HCEC 1CT (cell line): ENCODE results near the gene CEP112.
"Not testable (repeated sequence)": the region's sequence is repeated elsewhere in the genome, so short reads cannot be mapped to it uniquely, and the experiment has no call there.

Source experiments
- DNase-seq: peaks from one replicate; pipeline ENCODE4 v3.0.0-alpha.2; 2017

Gene CEP112

GRCh38 chr17:66210208-66210574 lies 18.3 kb upstream of the CEP112 start:
- DNase-seq, result no peak

- DNase-seq, result no peak
Observed at GRCh38 chr17:66207936-66208335, 16.0 kb upstream of the CEP112 start.

GRCh38 chr17:66203274-66204015 lies 11.5 kb upstream of the CEP112 start:
- DNase-seq, result no peak

GRCh38 chr17:66200685-66201092 lies 8.8 kb upstream of the CEP112 start:
- peak; percentile 65 for DNase-seq

GRCh38 chr17:66198242-66198641 lies 6.3 kb upstream of the CEP112 start:
- DNase-seq, result no peak

GRCh38 chr17:66192378-66192687 lies 400 bp upstream of the CEP112 start:
- DNase-seq, result no peak

- DNase-seq, result peak; percentile 50
Observed at GRCh38 chr17:66190738-66191592, 968 bp downstream of the CEP112 start.

GRCh38 chr17:66187718-66188117 lies 4.2 kb downstream of the CEP112 start:
- DNase-seq, result no peak

GRCh38 chr17:66185862-66186261 lies 6.1 kb downstream of the CEP112 start:
- DNase-seq, result no peak

- DNase-seq, result no peak
Observed at GRCh38 chr17:66184392-66184791, 7.5 kb downstream of the CEP112 start.

- no peak for DNase-seq
Observed at GRCh38 chr17:66183529-66183928, 8.4 kb downstream of the CEP112 start.

- no peak for DNase-seq
Observed at GRCh38 chr17:66178642-66179041, 13.3 kb downstream of the CEP112 start.

GRCh38 chr17:66177048-66177447 lies 14.9 kb downstream of the CEP112 start:
- DNase-seq, result no peak

- DNase-seq, result no peak
Observed at GRCh38 chr17:66175892-66176291, 16.0 kb downstream of the CEP112 start.

- DNase-seq, result no peak
Observed at GRCh38 chr17:66172691-66173223, 19.2 kb downstream of the CEP112 start.

- DNase-seq, result no peak
Observed at GRCh38 chr17:66172144-66172543, 19.8 kb downstream of the CEP112 start.

GRCh38 chr17:66171692-66172091 lies 20.2 kb downstream of the CEP112 start:
- no peak for DNase-seq

- DNase-seq, result no peak
Observed at GRCh38 chr17:66171172-66171571, 20.8 kb downstream of the CEP112 start.

GRCh38 chr17:66169839-66170238 lies 22.1 kb downstream of the CEP112 start:
- DNase-seq, result no peak

- no peak for DNase-seq
Observed at GRCh38 chr17:66167189-66167815, 24.6 kb downstream of the CEP112 start.

GRCh38 chr17:66165537-66166123 lies 26.3 kb downstream of the CEP112 start:
- peak; percentile 39 for DNase-seq

GRCh38 chr17:66155055-66155454 lies 36.9 kb downstream of the CEP112 start:
- DNase-seq, result not testable (repeated sequence)

- DNase-seq, result peak; percentile 37
Observed at GRCh38 chr17:66152756-66153155, 39.2 kb downstream of the CEP112 start.
